K562 (cell line): ENCODE measurements around the gene REEP6. TPM values are rescaled to one million over a fixed set of nuclear protein-coding genes. Genes with fewer than 3 reads are reported as not detected.

Experiments used
- CBFA2T3 ChIP-seq: fragments of 450-650 bp; IDR thresholded peaks from 2 replicates; pipeline ENCODE4 v1.6.1; 2017
- CTCFL ChIP-seq: IDR thresholded peaks from 2 replicates; pipeline ENCODE4 v1.6.1; 2011; ENCODE audit warnings: borderline replicate concordance, low read depth, mild to moderate bottlenecking, moderate library complexity, low read length; ENCODE audit not compliant: insufficient read depth, poor library complexity, severe bottlenecking
- ELF2 ChIP-seq: fragments of 250-450 bp; sonication (Bioruptor Pico); IDR thresholded peaks from 2 replicates; pipeline ENCODE4 v1.5.0; 2021; ENCODE audit warnings: mild to moderate bottlenecking
- ESRRB ChIP-seq: fragments of 250-450 bp; sonication (Bioruptor Pico); IDR thresholded peaks from 2 replicates; pipeline ENCODE4 v1.5.0; 2020; ENCODE audit warnings: mild to moderate bottlenecking, moderate library complexity, borderline replicate concordance
- IRF1 ChIP-seq: sonication (generic); formaldehyde crosslinking; IDR thresholded peaks from 2 replicates; pipeline ENCODE4 v1.8.0; 2022; ENCODE audit warnings: missing genetic modification reagents, mild to moderate bottlenecking, borderline replicate concordance
- KHSRP ChIP-seq: fragments of 450-650 bp; IDR thresholded peaks from 2 replicates; pipeline ENCODE4 v1.6.1; 2017
- NR3C1 ChIP-seq: sonication (generic); formaldehyde crosslinking; IDR thresholded peaks from 2 replicates; pipeline ENCODE4 v1.8.1; 2022; ENCODE audit warnings: missing genetic modification reagents
- RAD21 ChIP-seq, 2 experiments: fragments of 250-450 bp in 1 of 2; fragments of 450-650 bp in 1 of 2; sonication (Bioruptor Pico) in 1 of 2; formaldehyde crosslinking in 1 of 2; IDR thresholded peaks in 1 of 2; conservative IDR thresholded peaks in 1 of 2; 2 replicates each; pipeline versions ENCODE4 v1.4.0 to v1.8.0; 2020 to 2022; ENCODE audit warnings: mild to moderate bottlenecking in 2 of 2, moderate library complexity in 1 of 2
- RBM14 ChIP-seq: fragments of 200-400 bp; formaldehyde crosslinking; IDR thresholded peaks from 2 replicates; pipeline ENCODE4 v1.6.1; 2018; ENCODE audit warnings: low read depth, mild to moderate bottlenecking, low read length, moderate library complexity, borderline replicate concordance; ENCODE audit not compliant: insufficient read depth
- REST ChIP-seq, 2 experiments: fragments of 450-650 bp; formaldehyde crosslinking in 1 of 2; IDR thresholded peaks; 2 replicates each; pipeline versions ENCODE4 v1.4.0 to v1.6.1; 2014 to 2020; ENCODE audit warnings: mild to moderate bottlenecking in 2 of 2, borderline replicate concordance in 1 of 2, low read depth in 1 of 2
- SMARCA5 ChIP-seq: fragments of 450-650 bp; IDR thresholded peaks from 2 replicates; pipeline ENCODE4 v1.6.1; 2016
- ZNF316 ChIP-seq: fragments of 450-650 bp; IDR thresholded peaks from 2 replicates; pipeline ENCODE4 v1.6.1; 2016
- ZNF785 ChIP-seq: fragments of 250-450 bp; sonication (Bioruptor Pico); IDR thresholded peaks from 2 replicates; pipeline ENCODE4 v1.4.0; 2020; ENCODE audit warnings: mild to moderate bottlenecking
- ZSCAN29 ChIP-seq: fragments of 450-650 bp; IDR thresholded peaks from 2 replicates; pipeline ENCODE4 v1.6.1; 2017
- polyA plus RNA-seq, 8 experiments: library from polyadenylated mRNA; depleted of rRNA in 4 of 8; stranded (reverse) in 5 of 8; unstranded in 3 of 8; fragments of >200 nt; fragmentation: Nextera tagmentation in 2 of 8; fragmentation: Illumina TruSeq in 1 of 8; extraction: Ambion mirVana in 2 of 8; extraction: Trizol in 1 of 8; gene quantifications; 2 replicates each; pipeline versions ENCODE4 v1.2.1 to v1.2.3, GENCODE V29; 2011 to 2014; ENCODE audit warnings: inconsistent platforms in 1 of 8, missing spikeins in 1 of 8
- total RNA-seq, 7 experiments: library from RNA; depleted of rRNA in 6 of 7; stranded (reverse); fragments of >200 nt in 6 of 7; fragmentation: Illumina TruSeq in 2 of 7; extraction: Trizol in 2 of 7; gene quantifications; 2 replicates each; pipeline versions ENCODE4 v1.2.1 to v1.2.3, GENCODE V29; 2011 to 2021; ENCODE audit warnings: low replicate concordance in 1 of 7
- TF ChIP-seq, protein P1 (sequence below): fragments of 450-650 bp; formaldehyde crosslinking; IDR thresholded peaks from 2 replicates; pipeline ENCODE4 v1.4.0; 2020; ENCODE audit warnings: mild to moderate bottlenecking

REEP6 gene
- total and polyA plus RNA-seq, 9 of the 15 experiments (the other 6 are each of a cell fraction or from before 2014, with no cell fraction given): 1.2 to 64.2 (median 12.7) TPM

DNA sequence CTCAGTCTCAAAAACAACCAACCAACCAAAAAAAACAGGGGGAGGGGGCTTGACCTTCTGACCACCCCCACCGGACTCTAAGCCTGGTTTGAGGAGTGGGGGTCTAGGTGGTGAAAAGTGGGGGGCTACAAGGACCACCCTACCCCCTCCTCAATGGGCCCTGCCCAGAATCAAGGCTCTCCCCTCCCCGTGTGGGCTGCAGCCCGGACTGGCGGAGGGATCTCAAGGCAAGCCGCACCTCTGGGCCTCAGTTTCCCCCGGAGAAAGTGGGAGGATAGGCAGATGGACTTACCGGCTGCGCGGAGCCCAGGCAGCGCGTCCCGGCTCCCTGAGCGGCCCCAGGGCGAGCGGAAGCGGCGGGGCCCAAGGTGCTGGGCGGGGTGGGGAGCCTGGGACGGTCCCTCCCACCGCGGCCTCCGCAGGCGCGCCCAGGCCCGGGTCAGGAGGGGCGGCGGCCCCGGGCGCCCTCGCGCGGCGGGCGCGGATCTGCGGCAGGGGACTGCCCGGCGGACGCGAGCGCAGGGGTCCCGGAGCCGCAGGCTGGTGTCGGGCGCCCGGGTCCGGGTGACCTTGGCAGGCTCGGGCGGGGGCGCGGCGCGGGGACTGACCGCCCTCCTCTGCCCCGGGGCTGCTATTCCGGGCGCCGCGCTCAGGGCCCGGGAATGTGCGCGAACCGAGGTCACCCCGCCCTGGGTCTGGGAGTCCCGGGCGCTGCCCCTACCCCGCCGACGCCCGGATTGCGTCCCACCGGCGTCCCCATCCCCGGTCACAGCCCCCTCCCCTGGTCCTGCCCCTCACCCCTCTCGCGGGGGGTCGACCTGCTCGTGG is 21.9 kb downstream of the REEP6 start, which contains the start of gene ADAMTSL5 (continued):
- 0 out of 2 replicates have a peak, but pooled peaks have one; percentile 42 for TF ChIP-seq RBM14
- TF ChIP-seq SMARCA5: peak; percentile 96
- no peak for TF ChIP-seq ZNF785 (CRISPR knock-in tag)
- TF ChIP-seq IRF1 (CRISPR knock-in tag): no peak
- no peak for TF ChIP-seq ESRRB (CRISPR knock-in tag)
- TF ChIP-seq CBFA2T3: no peak
- peak; percentile 38 for TF ChIP-seq CTCFL
- no peak for TF ChIP-seq KHSRP
- peak; percentile 38 for TF ChIP-seq REST (IDR thresholded peaks at IDR 0.05; ENCODE audit: borderline replicate concordance)
- 0 out of 2 replicates have a peak, but pooled peaks have one; percentile 54 for TF ChIP-seq REST (CRISPR knock-in tag; IDR thresholded peaks at IDR 0.05; ENCODE audit: low read depth)
- no peak for TF ChIP-seq NR3C1
- no peak for TF ChIP-seq ZSCAN29
- TF ChIP-seq ZNF316: no peak
- no peak for TF ChIP-seq ELF2 (CRISPR knock-in tag)
- TF ChIP-seq RAD21 (CRISPR knock-in tag; conservative IDR thresholded peaks at IDR 0.05 in 1 of 2, IDR thresholded peaks at IDR 0.05 in 1 of 2): peak in 1 of 2 experiments; percentile 69; a peak in 2 of 4 replicates
- TF ChIP-seq, protein P1, sequence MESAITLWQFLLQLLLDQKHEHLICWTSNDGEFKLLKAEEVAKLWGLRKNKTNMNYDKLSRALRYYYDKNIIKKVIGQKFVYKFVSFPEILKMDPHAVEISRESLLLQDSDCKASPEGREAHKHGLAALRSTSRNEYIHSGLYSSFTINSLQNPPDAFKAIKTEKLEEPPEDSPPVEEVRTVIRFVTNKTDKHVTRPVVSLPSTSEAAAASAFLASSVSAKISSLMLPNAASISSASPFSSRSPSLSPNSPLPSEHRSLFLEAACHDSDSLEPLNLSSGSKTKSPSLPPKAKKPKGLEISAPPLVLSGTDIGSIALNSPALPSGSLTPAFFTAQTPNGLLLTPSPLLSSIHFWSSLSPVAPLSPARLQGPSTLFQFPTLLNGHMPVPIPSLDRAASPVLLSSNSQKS: no peak
